Mucosa of descending colon (tissue), 3 donors: ENCODE measurements around the gene ZNF106. TPM values are rescaled to one million over a fixed set of nuclear protein-coding genes. Genes with fewer than 3 reads are reported as not detected.

ENCODE experiments used
- ATAC-seq: fragments of 200-7000 bp; cut with Tn5 transposase; one replicate; pipeline ENCODE4 v1.9.1; 2020; ENCODE audit warnings: mild to moderate bottlenecking, moderate library complexity
- DNase-seq, 3 donors: peaks; one replicate each; pipeline ENCODE4 v3.0.0-alpha.2; 2020
- H3K36me3 ChIP-seq: fragments of 200-600 bp; one replicate; pipeline ENCODE4 v1.8.0; 2021; ENCODE audit warnings: low read depth, mild to moderate bottlenecking
- H3K4me1 ChIP-seq: fragments of 200-600 bp; one replicate; pipeline ENCODE4 v1.8.0; 2021; ENCODE audit warnings: low read depth, mild to moderate bottlenecking
- H3K4me3 ChIP-seq: fragments of 200-600 bp; one replicate; pipeline ENCODE4 v1.8.0; 2021; ENCODE audit warnings: mild to moderate bottlenecking
- H3K9me3 ChIP-seq: fragments of 200-600 bp; one replicate; pipeline ENCODE4 v1.8.0; 2021; ENCODE audit warnings: mild to moderate bottlenecking
- intact Hi-C, 2 donors: fragments of 100-400 bp; cut with DNase I in 1 of 2; cut with micrococcal nuclease in 1 of 2; formaldehyde crosslinking; loops; one replicate each; pipeline versions ENCODE4 v1.11.0 to v1.11.1; 2022; cut with DNase I, micrococcal nuclease
- total RNA-seq, 3 donors: library from RNA; stranded (reverse); fragmentation: NEBNext Ultra II Directional in 2 of 3; extraction: Animal tissue kit (Norgen Biotek cat#: 25700) in 2 of 3; gene quantifications; one replicate each; pipeline versions ENCODE4 v1.2.1 to v1.2.4, GENCODE V29; 2021 to 2023
- TF ChIP-seq, protein P1 (sequence below): fragments of 200-600 bp; IDR thresholded peaks from one replicate; pipeline ENCODE4 v1.8.0; 2022; ENCODE audit warnings: antibody characterized with exemption, mild to moderate bottlenecking
- donor health status: DM: no; HTN: no; CAD: no; lungs with moderate emphysema.
- donor health status: DM: no; HTN: no; CAD: no.
- donor health status: DM: no; HTN: yes; CAD: no.

ZNF106 gene
- total RNA-seq, 3 donors from 2014 or later: 40.0 to 94.9 (median 45.8) TPM

DNA sequence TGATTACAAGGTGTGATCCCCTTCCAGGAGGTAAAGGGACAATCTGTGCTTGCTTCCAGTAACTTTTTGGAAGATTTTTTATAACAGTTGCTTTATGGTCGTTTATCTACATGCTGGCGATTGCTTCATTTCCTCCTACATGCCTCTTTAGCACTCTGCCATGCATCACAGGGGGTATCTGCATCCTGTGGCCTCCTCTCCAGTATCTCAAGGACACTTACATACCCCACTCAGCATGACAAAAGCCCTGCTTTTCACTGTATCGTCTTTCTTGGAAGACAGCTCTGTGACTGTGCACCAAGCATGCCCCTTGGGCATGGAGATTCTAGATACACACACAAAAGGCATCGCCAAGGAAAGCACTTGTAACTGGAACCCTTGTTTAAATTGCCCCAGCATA is 106.3 kb downstream of the ZNF106 start:
- TF ChIP-seq, protein P1, sequence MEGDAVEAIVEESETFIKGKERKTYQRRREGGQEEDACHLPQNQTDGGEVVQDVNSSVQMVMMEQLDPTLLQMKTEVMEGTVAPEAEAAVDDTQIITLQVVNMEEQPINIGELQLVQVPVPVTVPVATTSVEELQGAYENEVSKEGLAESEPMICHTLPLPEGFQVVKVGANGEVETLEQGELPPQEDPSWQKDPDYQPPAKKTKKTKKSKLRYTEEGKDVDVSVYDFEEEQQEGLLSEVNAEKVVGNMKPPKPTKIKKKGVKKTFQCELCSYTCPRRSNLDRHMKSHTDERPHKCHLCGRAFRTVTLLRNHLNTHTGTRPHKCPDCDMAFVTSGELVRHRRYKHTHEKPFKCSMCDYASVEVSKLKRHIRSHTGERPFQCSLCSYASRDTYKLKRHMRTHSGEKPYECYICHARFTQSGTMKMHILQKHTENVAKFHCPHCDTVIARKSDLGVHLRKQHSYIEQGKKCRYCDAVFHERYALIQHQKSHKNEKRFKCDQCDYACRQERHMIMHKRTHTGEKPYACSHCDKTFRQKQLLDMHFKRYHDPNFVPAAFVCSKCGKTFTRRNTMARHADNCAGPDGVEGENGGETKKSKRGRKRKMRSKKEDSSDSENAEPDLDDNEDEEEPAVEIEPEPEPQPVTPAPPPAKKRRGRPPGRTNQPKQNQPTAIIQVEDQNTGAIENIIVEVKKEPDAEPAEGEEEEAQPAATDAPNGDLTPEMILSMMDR: no peak
- no peaks in the 10 kb centered on the region for H3K36me3 ChIP-seq
- ATAC-seq (no peak), DNase-seq (no peak)
- no peak overlapping the region for H3K4me3 ChIP-seq
- intact Hi-C loops: no loop called here
- no peaks in the 10 kb centered on the region for H3K4me1 ChIP-seq
- H3K9me3 ChIP-seq: no peaks in the 10 kb centered on the region

- TF ChIP-seq, protein P1: no peak
- DNase-seq (no peak), ATAC-seq (no peak)
- Histone ChIP-seq H3K4me3 (no peak overlapping the region), H3K9me3 (peaks cover 8% of the 10 kb centered on the region), H3K36me3 (no peaks in the 10 kb centered on the region), H3K4me1 (no peaks in the 10 kb centered on the region)
- intact Hi-C loops: no loop called here
Measured at GRCh38 chr15:42378011-42378410, 112.9 kb downstream of the ZNF106 start.

DNA sequence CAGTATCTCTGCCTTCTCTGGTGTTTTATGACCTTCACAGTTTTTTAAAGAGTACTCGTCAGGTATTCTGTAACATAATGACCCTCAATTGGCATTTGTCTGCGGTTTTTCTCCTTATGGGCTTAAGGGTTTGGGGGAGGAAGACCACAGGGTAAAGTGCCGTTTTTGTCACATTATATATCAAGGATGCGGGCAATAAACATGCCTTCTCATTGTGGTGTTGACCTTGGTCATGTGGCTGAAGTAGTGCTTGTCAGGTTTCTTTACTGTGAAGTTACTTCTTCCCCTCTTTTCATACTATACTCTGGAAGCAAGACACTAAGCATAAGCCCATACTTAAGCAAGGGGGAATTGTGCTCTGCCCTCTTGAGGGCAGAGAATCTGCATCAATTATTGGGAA is 115.0 kb downstream of the ZNF106 start:
- H3K36me3 ChIP-seq: no peaks in the 10 kb centered on the region
- TF ChIP-seq, protein P1: no peak
- ATAC-seq: no peak
- no peaks in the 10 kb centered on the region for H3K4me1 ChIP-seq
- no peak for DNase-seq
- peaks cover 8% of the 10 kb centered on the region for H3K9me3 ChIP-seq
- H3K4me3 ChIP-seq: no peak overlapping the region
- intact Hi-C loops: no loop called here

- DNase-seq (no peak), ATAC-seq (no peak)
- Histone ChIP-seq H3K36me3 (no peaks in the 10 kb centered on the region), H3K9me3 (peaks cover 8% of the 10 kb centered on the region), H3K4me1 (no peaks in the 10 kb centered on the region), H3K4me3 (no peak overlapping the region)
- TF ChIP-seq, protein P1: no peak
- intact Hi-C loops: no loop called here
Measured at GRCh38 chr15:42375252-42375651, 115.7 kb downstream of the ZNF106 start.

DNA sequence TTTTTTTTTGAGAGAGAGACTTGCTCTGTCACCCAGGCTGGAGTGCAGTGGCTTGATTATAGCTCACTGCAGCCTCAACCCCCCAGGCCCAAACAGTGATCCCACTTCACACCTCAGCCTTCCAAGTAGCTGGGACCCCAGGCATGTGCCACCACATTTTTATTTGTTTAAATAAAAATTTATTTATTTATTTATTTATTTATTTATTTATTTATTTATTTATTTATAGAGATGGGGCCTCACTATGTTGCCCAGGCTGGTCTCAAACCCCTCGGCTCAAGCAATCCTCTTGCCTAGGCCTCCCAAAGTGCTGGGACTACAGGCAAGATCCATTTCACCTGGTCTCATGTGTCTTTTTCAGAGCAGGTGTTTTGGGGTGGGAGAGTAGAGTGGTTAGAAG is 116.1 kb downstream of the ZNF106 start:
- no peak for ATAC-seq
- no peak for DNase-seq
- peaks cover 8% of the 10 kb centered on the region for H3K9me3 ChIP-seq
- H3K4me1 ChIP-seq: no peaks in the 10 kb centered on the region
- H3K36me3 ChIP-seq: no peaks in the 10 kb centered on the region
- no peak overlapping the region for H3K4me3 ChIP-seq
- intact Hi-C loops: no loop called here
- TF ChIP-seq, protein P1: no peak

GRCh38 chr15:42373936-42374335 is 117.0 kb downstream of the ZNF106 start:
- H3K4me1 ChIP-seq: no peaks in the 10 kb centered on the region
- intact Hi-C loops: no loop called here
- DNase-seq: no peak
- no peaks in the 10 kb centered on the region for H3K36me3 ChIP-seq
- peaks cover 8% of the 10 kb centered on the region for H3K9me3 ChIP-seq
- H3K4me3 ChIP-seq: no peak overlapping the region
- TF ChIP-seq, protein P1: no peak
- ATAC-seq: no peak
